Gastroesophageal sphincter (tissue), 3 donors: ENCODE results near the gene XBP1.

ENCODE experiments used
- POLR2A ChIP-seq, 2 donors: fragments of 450-650 bp; IDR thresholded peaks; one replicate each; pipeline ENCODE4 v1.6.1; 2017; ENCODE audit warnings: antibody characterized with exemption in 2 of 2, mild to moderate bottlenecking in 2 of 2, moderate library complexity in 1 of 2
- POLR2AphosphoS5 ChIP-seq: sonication (generic); formaldehyde crosslinking; IDR thresholded peaks from one replicate; pipeline ENCODE4 v1.6.1; 2017; ENCODE audit warnings: antibody characterized with exemption
- TF ChIP-seq, protein P1 (sequence below), 4 experiments: fragments of 200-600 bp in 2 of 4; fragments of 450-650 bp in 2 of 4; sonication (generic) in 1 of 4; IDR thresholded peaks; one replicate each; pipeline ENCODE4 v1.5.1; 2017 to 2019; ENCODE audit warnings: antibody characterized with exemption in 4 of 4, mild to moderate bottlenecking in 2 of 4, moderate library complexity in 2 of 4

DNA sequence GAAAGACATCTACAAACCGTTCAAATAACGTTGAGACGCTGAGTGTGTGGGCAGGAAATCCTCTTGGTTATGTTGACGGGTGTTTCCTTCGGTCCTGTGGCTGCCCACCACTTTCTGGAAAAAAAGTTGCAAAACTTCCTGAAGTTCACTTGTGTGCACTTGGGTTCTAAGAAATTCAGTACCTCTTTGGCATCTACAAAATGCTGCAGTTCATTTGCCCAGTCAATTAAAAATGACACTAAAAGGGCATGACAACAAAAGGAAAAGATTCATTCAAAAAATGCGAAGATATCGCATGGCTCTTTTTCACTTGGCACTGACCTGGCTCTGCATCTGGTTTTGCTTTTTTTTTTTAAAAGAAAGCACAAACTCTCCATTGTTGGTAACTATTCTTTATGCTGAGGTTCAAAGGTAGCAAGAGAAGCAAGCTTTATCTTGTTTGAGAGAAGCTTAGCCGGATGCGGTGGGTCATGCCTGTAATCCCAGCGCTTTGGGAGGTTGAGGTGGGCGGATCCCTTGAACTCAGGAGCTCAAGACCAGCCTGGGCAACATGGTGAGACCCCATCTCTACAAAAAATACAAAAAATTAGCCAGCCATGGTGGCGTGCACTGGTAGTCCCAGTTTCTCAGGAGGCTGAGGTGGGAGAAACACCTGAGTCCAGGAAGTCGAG, 10.6 kb upstream of the XBP1 start:
- TF ChIP-seq, protein P1, sequence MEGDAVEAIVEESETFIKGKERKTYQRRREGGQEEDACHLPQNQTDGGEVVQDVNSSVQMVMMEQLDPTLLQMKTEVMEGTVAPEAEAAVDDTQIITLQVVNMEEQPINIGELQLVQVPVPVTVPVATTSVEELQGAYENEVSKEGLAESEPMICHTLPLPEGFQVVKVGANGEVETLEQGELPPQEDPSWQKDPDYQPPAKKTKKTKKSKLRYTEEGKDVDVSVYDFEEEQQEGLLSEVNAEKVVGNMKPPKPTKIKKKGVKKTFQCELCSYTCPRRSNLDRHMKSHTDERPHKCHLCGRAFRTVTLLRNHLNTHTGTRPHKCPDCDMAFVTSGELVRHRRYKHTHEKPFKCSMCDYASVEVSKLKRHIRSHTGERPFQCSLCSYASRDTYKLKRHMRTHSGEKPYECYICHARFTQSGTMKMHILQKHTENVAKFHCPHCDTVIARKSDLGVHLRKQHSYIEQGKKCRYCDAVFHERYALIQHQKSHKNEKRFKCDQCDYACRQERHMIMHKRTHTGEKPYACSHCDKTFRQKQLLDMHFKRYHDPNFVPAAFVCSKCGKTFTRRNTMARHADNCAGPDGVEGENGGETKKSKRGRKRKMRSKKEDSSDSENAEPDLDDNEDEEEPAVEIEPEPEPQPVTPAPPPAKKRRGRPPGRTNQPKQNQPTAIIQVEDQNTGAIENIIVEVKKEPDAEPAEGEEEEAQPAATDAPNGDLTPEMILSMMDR (IDR thresholded peaks at IDR 0.05), result no peak
- TF ChIP-seq POLR2AphosphoS5 (no peak), POLR2A (IDR thresholded peaks at IDR 0.05) (no peak)
